ENCODE results near the gene ABTB2. TPM values are rescaled to one million over a fixed set of nuclear protein-coding genes. Genes with fewer than 3 reads are reported as not detected.

The ABTB2 gene
- total RNA-seq, 1 experiment from 2014 or later, result 3.6 TPM

DNA sequence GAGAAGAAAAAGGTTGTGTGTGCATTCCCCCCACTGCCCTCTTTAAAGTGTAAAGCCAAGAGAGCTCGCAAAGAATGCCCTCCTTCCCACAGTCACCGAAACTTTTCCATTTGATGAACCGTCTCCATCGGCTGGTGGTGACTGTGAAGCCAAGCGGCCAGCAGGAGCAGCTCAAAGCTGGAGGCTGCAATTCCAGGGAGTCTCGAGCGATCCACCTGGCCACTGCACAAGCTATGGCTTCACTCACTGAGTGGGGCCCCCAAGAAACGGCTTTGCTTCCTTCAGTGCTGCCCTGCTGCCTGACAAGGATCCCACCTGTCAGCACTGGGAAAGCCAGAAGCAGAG is 117.7 kb downstream of the ABTB2 start:
- no peak overlapping the region for H3K27ac Mint-ChIP-seq (ENCODE audit: unreplicated experiment)
- TF ChIP-seq, protein P1, sequence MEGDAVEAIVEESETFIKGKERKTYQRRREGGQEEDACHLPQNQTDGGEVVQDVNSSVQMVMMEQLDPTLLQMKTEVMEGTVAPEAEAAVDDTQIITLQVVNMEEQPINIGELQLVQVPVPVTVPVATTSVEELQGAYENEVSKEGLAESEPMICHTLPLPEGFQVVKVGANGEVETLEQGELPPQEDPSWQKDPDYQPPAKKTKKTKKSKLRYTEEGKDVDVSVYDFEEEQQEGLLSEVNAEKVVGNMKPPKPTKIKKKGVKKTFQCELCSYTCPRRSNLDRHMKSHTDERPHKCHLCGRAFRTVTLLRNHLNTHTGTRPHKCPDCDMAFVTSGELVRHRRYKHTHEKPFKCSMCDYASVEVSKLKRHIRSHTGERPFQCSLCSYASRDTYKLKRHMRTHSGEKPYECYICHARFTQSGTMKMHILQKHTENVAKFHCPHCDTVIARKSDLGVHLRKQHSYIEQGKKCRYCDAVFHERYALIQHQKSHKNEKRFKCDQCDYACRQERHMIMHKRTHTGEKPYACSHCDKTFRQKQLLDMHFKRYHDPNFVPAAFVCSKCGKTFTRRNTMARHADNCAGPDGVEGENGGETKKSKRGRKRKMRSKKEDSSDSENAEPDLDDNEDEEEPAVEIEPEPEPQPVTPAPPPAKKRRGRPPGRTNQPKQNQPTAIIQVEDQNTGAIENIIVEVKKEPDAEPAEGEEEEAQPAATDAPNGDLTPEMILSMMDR (IDR thresholded peaks at IDR 0.05; ENCODE audit: insufficient read depth in 1 of 2, low read depth in 1 of 2, low read length in 1 of 2, severe bottlenecking in 1 of 2, unreplicated experiment in 1 of 2), result no peak
- Histone ChIP-seq H3K27me3 (replicated peaks; ENCODE audit: control insufficient read depth, insufficient read depth, low read length) (no peaks in the 10 kb centered on the region), H3K4me1 (peaks cover 36% of the 10 kb centered on the region), H3K36me3 (ENCODE audit: control insufficient read depth, insufficient read depth, low read length) (no peaks in the 10 kb centered on the region), H3K9me3 (no peaks in the 10 kb centered on the region), H3K4me3 (ENCODE audit: low read depth, low read length) (no peak overlapping the region)
- BruUV-seq (replicated peaks), result no TSS peak
- peaks cover 4% of the 10 kb centered on the region for H3K36me3 Mint-ChIP-seq (ENCODE audit: insufficient read depth, unreplicated experiment)
- intact Hi-C loops (cut with micrococcal nuclease; ENCODE audit: unreplicated experiment), result loop anchor here (5.0 kb wide), 1 partner anchor 117 kb away; the partner anchor contains the start of gene ABTB2
- no peaks in the 10 kb centered on the region for H3K27me3 Mint-ChIP-seq (ENCODE audit: insufficient read depth, unreplicated experiment)
- no peak for DNase-seq
- peaks cover 20% of the 10 kb centered on the region for H3K4me1 Mint-ChIP-seq (ENCODE audit: low read depth, unreplicated experiment)
- no peaks in the 10 kb centered on the region for H3K9me3 Mint-ChIP-seq (ENCODE audit: unreplicated experiment)
- no peak overlapping the region for H3K4me3 Mint-ChIP-seq (ENCODE audit: unreplicated experiment)
- ChIA-PET POLR2A (no interaction called here), CTCF (no interaction called here)

DNA sequence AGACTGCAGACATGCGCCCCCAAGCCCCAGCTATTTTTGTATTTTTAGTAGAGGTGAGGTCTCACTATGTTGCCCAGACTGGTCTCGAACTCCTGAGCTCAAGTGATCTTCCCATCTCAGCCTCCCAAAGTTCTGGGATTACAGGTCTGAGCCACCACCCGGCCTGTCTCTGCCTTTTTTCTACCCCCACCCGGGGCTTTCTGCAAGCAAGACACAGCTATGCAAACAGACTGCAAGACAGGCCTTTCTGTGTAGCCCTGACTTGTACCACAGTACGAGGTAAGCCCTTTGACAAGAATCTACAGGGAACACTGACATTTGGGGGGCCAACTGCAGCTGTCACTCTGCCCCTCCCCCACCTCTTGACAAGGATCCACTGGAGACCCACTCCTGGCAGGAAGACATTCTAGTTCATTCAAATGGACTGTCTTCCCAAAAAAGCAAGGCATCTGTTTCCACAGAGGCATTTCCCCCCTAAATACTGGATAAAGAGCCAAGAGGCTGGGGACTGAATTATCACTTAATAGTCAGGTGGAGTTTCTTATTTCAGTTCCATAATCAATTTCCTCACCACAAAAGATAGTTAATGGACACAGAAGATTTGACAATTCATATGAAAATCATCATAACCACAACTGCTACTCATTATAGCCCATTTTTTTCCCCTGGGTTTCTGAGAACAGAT is 118.2 kb downstream of the ABTB2 start:
- TF ChIP-seq, protein P1 (IDR thresholded peaks at IDR 0.05; ENCODE audit: insufficient read depth in 1 of 2, low read depth in 1 of 2, low read length in 1 of 2, severe bottlenecking in 1 of 2, unreplicated experiment in 1 of 2), result no peak
- intact Hi-C loops (cut with micrococcal nuclease; ENCODE audit: unreplicated experiment), result loop anchor here (5.0 kb wide), 1 partner anchor 118 kb away; the partner anchor contains the start of gene ABTB2

DNA sequence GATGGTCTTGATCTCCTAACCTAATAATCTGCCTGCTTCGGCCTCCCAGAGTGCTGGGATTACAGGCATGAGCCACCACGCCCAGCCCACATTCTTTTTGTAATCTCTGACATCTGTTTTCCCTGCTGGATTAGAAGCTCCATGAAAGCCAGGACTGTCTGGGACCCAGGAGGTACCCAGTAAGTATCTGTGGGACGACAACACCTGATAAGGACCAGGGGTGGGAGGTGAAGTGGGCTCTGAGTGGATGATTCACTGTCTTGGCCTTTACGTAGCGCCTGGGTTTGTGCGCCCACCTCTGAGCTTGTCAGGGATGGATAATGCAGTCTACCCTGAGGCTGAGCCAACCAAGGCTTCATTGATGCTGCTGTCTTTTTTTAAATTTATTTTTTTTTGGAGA is 118.8 kb downstream of the ABTB2 start:
- Histone ChIP-seq H3K27me3 (replicated peaks; ENCODE audit: control insufficient read depth, insufficient read depth, low read length) (no peaks in the 10 kb centered on the region), H3K4me1 (peaks cover 32% of the 10 kb centered on the region), H3K9me3 (no peaks in the 10 kb centered on the region), H3K4me3 (ENCODE audit: low read depth, low read length) (no peak overlapping the region), H3K36me3 (ENCODE audit: control insufficient read depth, insufficient read depth, low read length) (no peaks in the 10 kb centered on the region)
- Mint-ChIP-seq H3K27ac (ENCODE audit: unreplicated experiment) (no peak overlapping the region), H3K9me3 (ENCODE audit: unreplicated experiment) (no peaks in the 10 kb centered on the region), H3K4me1 (ENCODE audit: low read depth, unreplicated experiment) (peaks cover 20% of the 10 kb centered on the region), H3K4me3 (ENCODE audit: unreplicated experiment) (no peak overlapping the region), H3K27me3 (ENCODE audit: insufficient read depth, unreplicated experiment) (no peaks in the 10 kb centered on the region), H3K36me3 (ENCODE audit: insufficient read depth, unreplicated experiment) (no peaks in the 10 kb centered on the region)
- no TSS peak for BruUV-seq (replicated peaks)
- ChIA-PET POLR2A (no interaction called here), CTCF (interaction anchor here (1.2 kb wide), 1 partner anchor 65 kb away, joined by 4 read pairs; no protein-coding TSS in a partner anchor)
- intact Hi-C loops (cut with micrococcal nuclease; ENCODE audit: unreplicated experiment), result no loop called here
- TF ChIP-seq, protein P1 (IDR thresholded peaks at IDR 0.05; ENCODE audit: insufficient read depth in 1 of 2, low read depth in 1 of 2, low read length in 1 of 2, severe bottlenecking in 1 of 2, unreplicated experiment in 1 of 2), result no peak
- no peak for DNase-seq

More for the DNA sequence above, 118.2 kb downstream of the ABTB2 start:
- Mint-ChIP-seq H3K9me3 (ENCODE audit: unreplicated experiment) (no peaks in the 10 kb centered on the region), H3K4me3 (ENCODE audit: unreplicated experiment) (no peak overlapping the region), H3K27me3 (ENCODE audit: insufficient read depth, unreplicated experiment) (no peaks in the 10 kb centered on the region), H3K27ac (ENCODE audit: unreplicated experiment) (no peak overlapping the region), H3K36me3 (ENCODE audit: insufficient read depth, unreplicated experiment) (no peaks in the 10 kb centered on the region), H3K4me1 (ENCODE audit: low read depth, unreplicated experiment) (peaks cover 20% of the 10 kb centered on the region)
- peaks cover 32% of the 10 kb centered on the region for H3K4me1 ChIP-seq
- ChIA-PET POLR2A (no interaction called here), CTCF (interaction anchor here (1.2 kb wide), 1 partner anchor 65 kb away, joined by 4 read pairs; no protein-coding TSS in a partner anchor)
- no peaks in the 10 kb centered on the region for H3K9me3 ChIP-seq
- BruUV-seq (replicated peaks), result no TSS peak
- no peaks in the 10 kb centered on the region for H3K36me3 ChIP-seq (ENCODE audit: control insufficient read depth, insufficient read depth, low read length)
- no peak for DNase-seq
- no peaks in the 10 kb centered on the region for H3K27me3 ChIP-seq (replicated peaks; ENCODE audit: control insufficient read depth, insufficient read depth, low read length)
- H3K4me3 ChIP-seq (ENCODE audit: low read depth, low read length), result no peak overlapping the region

All from Caco-2 (cell line).